COLO829 (cell line): ENCODE measurements around the gene CD226.

Experiments
- DNase-seq: peaks from one replicate; pipeline ENCODE4 v3.0.0; 2012; ENCODE audit warnings: low spot score

Gene CD226

DNA sequence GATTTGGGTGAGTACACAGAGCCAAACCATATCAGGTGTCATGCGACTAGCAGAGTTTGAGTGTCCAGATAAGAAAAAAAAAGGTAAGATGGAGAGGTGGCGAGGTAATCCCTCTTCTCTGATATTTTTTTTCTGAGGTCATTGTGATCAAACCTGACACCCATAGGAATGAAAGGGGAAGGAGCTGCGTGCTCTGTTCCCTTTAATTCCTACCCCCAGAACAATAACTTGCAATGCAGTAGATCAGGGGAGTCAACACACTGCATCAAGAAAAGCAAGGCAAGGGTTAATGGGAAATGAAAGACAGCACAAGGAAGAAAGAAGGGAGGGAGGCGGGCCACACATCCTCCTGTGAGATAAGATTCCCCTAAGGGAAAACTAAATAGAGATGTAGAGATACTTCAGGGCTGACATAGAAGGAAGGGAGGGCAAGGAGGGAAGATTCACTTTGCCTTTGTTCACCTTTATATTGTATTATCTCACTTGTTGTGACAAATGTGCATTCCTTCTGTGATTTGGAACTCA is 132.8 kb downstream of the CD226 start:
- no peak for DNase-seq

DNA sequence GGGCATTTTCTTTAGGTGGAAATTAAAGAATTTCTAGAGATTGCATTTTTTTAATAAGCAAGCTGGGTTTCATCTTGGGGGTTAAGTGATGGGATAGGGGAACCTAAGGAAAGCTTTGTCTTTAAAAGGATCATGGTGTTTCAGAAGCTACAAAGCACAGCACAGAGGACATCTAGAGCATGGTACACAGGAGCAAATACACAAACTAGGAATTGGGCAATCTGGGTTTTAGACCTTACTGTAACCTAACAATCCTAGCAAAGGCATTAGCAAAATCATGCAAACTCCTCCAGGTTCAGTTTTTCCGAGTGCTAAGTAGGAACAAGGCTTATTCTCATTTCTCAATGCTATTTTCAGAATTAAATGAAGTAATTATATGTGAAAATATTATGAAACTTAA is 134.1 kb downstream of the CD226 start:
- no peak for DNase-seq

DNA sequence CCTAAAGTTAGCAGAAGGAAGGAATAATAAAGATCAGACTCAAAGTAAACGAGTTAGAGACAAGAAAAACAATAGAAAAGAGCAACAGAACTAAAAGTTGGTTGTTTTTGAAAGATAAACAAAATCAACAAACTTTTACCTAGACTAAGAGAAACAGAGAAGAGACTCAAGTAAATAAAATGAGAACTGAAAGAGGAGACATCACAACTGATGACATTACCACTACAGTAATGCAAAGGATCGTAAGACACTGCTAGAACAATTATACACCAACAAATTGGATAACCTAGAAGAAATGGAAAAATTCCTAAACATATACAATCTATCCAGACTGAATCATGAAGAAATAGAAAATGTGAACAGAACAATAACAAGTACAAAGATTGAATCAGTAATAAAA is 139.3 kb downstream of the CD226 start:
- no peak for DNase-seq

DNA sequence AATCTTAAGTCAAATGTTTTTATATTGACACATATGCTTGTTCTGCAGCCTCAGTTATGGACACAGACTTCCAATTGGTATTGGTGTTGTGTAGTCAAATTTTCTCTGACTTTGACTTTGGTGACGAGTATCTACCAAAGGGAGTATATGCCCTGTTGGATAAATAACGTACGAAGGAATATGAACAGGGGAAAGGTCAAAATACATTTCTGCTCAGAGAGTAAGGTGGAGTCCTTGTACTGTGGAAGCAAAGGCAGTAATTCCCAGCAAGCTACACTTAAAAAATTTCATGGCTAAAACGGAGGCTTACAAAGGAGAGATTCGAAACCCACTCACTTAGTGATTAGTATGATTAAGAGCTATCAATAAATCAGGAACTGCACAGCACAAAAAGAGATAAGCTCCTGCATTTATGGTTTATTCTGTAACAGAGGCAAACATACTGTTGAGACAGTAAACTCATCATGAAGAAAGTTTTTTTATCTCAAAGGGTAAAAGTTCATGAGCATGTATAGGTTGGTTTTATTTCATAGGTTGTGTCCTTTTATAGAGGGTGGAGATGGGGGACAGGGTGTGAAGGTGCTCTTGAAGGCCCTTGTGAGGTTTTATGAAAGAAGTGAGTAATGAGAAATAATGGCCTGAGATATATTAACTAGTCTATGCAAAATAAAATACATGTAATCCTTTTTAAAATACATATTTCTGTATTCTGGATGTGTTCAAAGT is 142.7 kb downstream of the CD226 start:
- no peak for DNase-seq
